GM20431 (cell line): ENCODE results near the gene PLEKHG5.

Experiments
- in situ Hi-C: fragments of 300-500 bp; cut with MseI, MboI; formaldehyde crosslinking; loops from one replicate; pipeline ENCODE4 v1.15.0; 2020; ENCODE audit warnings: low sequenced_read_pairs; ENCODE audit not compliant: unreplicated experiment

The PLEKHG5 gene

DNA sequence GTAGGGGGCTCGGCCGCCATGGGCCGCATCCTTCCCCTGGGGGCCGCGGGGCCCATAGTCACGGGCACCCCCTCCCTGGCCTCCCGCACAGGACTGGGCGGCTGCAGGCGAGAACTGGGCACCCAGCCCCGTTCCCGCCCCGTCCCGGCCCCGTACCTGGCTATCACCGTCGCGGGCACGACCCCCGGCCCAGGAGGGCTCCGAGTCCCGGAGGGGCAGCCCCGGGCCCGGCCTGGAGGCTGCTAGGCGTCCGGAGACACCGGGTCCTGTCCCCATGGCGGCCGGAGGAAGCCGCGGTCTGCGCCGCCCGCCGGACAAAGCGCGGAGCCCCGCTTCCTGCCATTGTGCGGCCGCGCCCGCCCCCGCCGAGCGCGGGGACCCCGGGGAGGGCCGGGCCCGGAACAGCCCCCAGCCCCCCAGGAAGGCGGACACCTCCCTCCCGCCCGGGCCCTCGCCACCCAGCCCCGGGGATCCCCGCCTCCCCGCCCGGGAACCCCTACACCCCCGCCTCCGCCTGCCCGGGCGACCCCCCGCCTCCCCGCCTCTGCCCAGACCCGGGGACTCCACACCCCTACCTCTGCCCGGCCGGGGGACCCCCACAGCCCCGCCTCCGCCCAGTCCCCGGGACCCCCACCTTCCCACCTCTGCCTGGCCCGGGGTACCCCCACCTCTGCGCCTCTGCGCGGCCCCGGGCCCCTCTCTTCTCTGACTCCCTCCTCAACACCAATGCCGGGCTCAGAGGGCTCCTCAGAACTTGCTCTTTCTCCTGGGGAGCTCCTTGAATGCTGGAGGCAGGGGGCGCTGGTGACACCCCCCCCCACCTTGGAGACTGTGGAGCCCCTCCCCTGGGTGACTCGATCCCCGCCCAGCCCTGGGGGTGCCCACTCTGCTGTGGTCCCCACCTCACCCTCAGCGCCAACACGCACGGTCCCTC, 6.0 kb downstream of the PLEKHG5 start:
- in situ Hi-C loops, result no loop called here

DNA sequence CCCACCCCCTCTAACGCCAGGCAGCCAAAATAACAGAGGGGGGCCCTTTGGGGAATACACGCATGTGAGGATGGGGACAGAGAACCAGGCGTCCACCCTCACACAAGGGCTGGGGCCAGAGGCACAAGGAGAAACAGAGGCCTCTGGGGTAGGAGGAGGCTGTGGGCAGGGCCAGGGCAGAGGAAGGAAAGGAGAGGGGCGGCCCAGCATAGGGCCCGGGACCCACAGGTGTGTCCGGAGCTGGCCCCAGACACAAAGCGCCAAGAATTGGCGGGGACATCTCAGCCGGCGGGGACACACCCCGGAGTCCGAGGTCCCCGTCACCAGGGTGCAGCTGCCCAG, 6.7 kb downstream of the PLEKHG5 start:
- in situ Hi-C loops, result no loop called here

DNA sequence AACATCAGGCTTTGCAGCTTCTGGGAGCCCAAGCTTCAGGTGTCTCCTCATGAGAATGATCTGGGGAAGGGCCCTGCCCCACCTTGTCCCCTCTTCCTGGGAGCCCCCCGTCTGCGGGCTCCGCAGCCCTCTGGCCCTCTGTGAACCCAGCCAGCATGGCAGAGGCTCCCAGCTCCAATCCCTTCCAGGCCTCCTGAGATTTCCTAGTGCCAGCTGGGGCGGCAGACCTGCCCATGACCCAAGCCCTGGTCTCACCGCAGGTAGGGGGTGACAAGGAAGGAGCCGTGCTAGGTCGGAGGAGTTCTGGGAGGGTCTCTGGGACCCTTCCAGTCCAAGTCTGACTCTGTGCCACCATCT, 7.7 kb downstream of the PLEKHG5 start:
- in situ Hi-C loops, result no loop called here

DNA sequence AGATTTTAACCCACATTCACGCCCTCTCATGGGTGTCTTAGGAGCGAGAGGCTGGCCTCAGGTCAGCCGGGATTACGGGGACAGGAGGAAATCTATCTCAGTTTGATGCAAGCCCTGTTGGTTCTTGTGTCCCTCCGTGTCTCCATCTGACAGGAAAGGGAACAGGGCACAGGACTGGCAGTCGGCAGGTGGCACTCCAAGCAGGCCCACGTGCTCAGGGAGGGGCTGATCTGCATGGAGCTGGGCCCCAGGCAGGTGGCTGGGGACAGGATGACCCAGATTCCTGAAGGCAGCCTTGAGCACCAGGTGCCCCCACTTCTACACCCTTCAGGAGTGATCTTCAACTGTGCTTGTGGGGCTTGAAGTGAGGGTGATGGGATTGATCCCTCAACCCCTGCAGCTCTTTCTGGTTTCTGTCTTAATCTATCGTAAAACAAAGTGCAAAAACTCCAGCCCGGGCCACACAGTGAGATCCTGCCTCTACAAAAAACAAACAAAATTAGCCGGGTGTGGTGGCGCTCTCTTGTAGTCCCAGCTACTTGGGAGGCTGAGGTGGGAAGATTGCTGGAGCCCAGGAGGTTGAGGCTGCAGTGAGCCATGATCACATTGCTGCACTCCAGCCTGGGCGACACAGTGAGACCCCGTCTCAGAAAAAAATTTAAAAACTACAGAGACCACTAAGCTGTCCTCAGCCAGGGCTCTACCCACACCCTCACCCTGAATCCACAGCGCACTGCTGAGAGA, 8.3 kb downstream of the PLEKHG5 start:
- in situ Hi-C loops, result no loop called here

DNA sequence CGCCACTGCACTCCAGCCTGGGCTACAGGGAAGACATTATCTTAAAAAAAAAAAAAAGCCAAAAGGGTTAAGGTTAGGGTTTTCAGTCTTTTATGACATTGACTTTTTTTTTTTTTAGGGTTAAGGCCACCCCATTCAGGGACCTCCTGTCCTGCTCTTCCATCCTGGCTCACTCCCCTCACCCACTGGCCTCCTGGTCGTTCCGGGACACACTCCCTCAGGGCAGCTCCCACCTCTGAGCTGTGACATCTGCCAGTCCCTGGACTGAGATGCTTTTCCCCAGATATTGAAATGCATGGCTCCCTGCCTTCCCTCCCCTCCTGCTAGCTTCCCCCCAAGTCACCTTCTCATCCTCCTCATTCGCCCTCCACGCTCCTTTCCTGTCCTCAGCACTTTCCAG, 9.6 kb downstream of the PLEKHG5 start:
- in situ Hi-C loops, result no loop called here

DNA sequence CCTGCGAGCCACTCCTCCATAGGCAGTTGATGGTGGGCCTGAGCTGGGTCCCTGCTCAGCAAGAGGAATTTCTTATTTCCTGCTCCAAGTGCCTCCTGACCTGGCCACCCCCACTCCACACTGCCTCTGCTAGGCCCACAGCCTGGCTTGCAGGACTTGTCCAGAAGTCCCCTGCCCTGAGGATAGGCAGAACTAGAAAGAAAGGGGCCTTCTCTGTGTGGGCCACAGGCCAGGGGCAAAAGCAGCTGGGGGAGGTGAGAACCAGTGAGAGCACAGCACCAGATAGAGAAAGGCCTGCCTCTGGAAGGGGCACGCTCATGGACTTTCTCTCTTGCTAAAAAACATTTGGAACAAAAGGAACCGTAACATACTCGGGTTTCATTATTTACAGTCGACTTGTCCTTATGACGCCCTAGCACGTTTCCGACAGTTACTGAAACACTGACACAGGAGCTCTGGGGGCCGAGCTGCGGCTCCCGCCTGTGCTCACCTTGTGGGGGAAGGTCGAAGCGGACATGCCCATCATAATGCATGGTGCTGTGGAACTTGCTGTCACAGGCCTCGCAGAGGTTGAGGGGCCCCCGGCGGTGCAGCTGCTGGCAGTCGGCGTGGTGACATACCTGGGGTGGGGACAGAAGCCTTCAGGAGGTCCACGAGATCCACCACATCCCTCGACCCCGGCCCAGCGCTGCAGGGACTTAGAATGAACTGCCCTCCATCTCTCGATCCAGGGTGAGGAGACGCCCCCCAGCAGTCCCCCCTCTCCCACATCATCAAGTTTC, 14.2 kb downstream of the PLEKHG5 start:
- in situ Hi-C loops, result no loop called here

DNA sequence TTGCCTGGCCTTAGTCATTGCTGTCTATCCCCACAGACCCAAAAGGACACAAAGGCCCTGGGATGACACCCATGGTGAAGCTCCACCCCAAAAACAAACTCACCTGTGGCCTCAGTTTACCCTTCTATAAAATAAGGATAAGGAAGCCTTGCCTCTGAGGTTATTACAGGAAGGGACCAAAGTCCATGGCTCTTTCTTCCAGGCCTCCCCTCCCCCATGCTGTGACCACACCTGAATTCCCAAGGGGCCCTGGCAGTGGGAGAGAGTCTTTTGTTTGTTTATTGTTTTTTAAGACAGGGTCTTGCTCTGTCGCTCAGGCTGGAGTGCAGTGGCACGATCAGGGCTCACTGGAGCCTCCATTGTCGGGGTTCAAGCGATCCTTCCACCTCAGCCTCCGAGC, 15.0 kb downstream of the PLEKHG5 start:
- in situ Hi-C loops, result no loop called here

DNA sequence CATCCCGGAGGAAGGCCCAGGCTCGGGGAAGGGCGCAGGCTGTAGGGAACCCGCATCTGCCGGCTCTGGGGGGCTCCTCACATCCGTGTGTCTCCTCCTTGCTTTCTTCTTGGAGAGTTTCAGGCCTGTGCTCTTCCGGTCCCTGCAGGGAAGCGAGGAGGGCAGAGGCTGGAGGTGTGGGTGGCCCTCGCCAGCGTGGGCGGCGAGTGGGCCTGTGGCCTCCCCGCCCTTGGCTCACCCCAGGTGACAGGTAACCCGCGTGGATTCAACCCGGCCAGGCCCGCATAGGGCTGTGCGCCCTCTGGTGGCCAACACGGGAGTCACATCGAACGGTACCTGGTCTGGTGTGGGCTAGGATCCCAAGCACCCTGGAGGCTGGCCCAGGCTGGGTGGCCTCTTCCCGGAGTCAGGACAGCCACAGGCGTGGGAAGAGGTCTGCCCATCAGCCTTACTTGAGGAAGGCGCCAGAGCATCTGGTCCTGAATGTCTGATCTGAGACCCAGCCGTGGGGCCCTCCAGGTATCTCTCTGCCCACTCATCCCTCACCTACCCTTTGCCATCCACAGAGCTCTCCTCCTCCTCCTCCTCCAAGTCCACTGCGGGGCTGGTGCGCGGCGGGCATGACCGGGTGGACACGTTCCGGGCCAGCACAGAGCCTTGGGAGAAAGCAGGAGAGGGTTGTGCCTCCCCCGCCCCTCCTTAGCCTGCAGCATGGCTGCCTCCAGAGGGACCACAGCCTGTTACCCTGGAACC, 15.9 kb downstream of the PLEKHG5 start:
- in situ Hi-C loops, result no loop called here

DNA sequence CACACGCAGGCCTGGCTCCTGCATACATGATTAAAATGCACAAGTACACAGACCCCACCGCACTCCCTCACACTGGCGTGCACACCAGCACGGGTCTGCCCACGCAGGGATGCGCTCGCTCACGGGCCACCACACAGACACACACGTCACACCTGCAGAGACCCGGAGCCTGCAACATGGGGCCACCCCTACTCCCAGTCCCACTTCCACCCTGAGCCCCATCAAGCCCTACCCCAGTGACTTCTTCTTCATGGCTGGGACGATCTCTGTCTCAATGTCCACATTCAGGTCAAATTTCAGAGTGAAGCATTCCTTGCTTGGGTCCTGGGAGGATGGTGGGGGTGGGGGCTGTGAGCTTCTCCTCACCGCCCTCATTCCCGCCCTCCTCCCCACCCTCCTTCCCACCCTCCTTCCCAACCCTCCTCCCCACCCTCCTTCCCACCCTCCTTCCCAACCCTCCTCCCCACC, 16.6 kb downstream of the PLEKHG5 start:
- in situ Hi-C loops, result no loop called here

DNA sequence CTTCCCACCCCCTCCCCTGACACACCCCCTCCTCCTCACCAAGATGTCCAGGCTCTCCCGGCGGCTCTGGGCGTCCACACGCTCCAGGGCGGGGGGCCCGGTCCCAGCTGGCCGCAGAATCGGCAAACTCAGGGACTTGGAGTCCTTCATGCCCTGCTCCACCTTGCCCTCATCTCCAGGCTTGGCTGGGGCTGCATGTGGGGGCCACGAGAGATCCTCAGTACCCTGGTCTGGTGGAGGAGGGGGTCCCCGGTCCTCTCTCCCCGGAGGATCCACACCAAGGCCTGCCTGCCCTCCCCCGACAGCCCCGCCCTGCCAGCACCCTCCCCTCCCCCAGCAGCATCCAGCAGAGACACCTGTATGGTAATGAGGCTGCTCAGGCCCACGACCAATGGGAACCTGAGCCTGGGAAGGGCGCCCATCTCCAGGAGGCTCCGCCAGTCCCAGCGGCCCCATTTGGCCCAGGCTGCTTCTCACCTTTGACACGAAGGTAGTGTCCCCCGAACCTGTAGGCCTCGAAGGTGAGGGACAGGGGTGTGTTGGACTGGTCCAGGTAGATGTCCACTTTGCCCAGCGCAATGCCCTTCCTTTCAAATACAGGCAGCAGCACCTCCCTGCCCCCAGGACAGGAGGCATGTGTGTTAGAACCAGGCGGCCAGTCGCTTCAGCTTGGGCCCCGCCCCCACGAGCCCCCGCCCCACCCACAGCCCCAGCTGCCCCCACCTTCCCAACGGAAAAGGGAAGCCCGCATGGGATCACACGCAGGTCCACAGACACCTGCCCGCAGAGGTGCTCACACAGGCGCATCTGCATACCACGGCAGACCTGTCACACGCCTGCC, 17.3 kb downstream of the PLEKHG5 start:
- in situ Hi-C loops, result no loop called here

DNA sequence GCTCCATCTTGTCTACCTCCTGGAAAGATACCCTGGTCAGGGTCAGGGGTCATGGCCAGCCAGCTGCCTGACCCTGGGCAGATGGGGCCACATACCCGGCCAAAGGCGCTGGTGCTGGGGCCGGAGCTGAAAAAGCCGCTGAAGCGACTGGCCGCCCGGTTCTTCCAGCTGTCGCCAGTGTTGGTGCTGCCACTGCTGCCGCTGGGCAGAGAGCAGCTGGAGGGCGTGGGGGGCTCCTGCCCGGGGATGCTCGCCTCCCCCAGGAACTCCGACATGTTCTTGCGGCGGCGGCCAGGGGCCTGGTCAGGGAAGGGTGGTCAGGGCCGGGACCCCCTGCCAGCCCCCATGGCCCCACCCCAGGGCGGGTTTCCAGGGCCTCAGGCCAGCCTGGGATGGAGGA, 18.3 kb downstream of the PLEKHG5 start:
- in situ Hi-C loops, result no loop called here

DNA sequence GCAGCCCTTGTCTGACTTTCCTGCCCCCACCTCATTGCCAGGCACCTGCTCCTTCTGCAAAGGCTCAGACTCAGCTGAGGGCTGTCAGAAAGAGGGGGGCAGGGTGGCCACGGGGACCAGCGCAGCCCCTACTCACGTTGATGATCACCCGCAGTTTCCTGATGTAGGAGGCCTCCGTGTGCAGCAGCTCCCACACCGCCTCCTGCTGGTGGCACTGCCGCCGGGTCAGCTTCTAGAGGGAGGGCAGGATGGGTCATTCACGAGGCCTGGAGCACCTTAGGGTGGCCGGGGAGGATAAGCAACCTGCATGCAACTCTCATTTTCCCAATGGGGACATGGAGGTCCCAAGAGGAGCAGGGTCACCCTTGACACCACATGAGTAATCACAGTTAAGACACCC, 19.1 kb downstream of the PLEKHG5 start:
- in situ Hi-C loops, result no loop called here

DNA sequence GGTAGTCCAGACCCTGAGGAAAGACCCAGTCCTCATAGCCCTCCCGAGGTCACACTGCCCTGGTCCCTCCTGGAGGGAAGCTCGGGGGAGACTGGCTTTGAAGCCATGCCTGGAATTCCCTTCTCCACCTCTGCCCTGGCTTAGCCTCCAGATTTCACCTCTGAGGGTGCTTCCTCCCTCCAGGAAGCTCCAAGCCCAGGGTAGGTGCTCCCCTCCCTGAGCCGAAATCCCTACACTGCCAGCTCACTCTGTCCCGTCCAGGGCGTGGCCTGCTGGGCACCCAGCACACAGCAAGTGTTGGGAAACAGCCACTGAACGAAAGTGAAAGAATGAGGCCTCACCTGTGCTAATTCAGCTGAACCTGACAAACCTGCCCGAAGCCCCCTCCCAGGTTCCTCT, 19.5 kb downstream of the PLEKHG5 start:
- in situ Hi-C loops, result no loop called here

DNA sequence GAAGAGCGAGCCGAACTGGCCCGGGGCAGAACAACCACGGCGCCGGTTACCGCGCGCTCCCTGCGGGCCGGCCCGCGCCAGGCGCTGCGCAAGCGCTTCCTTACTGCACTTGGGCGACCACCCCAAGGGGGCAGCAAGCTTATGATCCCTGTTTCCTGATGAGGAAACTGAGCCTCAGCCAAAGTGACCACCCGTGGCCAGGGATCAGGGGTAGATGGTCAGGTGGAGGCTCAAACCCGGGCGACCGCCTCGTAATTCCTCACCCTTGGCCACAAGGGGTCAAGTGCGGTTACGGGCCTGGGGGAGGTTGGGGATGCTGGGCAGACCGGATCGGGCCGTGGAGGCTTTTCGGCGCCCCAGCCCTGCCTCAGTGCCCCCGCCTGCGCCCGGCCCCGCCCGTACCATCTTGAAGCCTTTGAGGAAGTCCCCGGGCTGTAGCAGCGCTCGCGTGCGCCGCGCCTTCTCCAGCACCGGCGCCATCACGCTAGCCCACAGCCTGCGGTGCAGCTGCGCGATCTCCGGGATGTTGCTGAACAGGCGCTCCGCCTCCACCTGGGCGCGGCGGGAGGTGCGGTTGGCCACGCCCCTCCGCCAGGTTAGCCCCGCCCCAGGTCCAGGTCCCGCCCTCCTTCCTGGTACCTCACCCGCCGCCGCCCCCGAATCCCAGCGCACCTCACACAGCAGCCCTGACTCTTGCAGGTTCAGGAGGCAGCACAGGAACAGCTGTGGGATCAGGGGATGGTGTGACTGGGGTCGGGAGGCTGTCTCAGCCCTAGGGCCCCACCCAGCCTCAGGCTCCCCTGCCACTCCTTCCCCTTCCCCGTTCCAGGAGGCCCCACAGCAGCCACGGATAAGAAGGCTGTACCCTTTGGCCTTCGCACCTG, 20.1 kb downstream of the PLEKHG5 start:
- in situ Hi-C loops, result no loop called here

DNA sequence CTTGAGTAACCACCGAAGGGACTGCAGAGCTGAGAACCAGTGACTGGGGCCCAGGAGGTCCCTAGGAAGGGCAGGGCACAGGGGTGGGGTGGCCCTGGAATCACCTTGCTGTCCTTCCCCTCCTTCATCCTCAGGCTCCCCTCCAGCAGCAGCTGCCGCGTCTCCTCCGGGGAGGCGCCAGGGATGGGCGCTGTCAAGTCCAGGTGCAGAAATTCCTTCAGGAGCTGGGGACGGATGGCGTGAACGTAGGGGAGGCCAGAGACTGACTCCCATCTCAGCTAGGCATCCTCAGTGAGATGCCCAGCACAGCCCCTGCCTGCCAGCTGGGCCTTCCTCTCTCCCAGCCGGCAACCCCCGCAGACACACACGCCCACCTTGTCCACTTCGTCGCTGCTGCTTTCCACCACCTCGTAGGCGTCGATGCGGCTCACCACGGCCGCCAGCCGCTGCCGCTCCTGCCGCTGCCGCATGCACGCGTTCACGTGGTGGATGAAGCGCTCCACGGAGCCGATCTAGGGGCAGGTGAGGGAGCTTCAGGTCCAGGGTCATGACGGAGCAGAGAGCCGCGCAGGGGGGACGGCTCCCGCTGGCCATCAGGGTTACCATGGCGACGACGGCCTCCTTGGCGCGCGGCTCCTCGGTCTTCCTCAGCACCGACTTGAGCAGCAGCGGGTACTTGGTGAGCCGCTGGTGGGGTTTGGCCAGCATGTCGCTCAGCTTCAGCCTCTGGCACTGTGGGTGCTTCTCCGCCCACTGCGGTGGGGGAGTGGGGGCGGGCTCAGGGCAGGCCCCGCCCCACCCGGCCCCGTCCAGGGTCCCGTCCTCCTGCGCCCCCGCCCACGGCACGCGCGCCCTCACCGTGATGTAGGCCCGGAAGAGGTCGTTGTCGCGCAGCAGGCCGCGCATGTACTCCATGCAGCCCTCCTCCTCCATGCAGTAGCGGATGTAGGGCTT, 21.1 kb downstream of the PLEKHG5 start:
- in situ Hi-C loops, result no loop called here

DNA sequence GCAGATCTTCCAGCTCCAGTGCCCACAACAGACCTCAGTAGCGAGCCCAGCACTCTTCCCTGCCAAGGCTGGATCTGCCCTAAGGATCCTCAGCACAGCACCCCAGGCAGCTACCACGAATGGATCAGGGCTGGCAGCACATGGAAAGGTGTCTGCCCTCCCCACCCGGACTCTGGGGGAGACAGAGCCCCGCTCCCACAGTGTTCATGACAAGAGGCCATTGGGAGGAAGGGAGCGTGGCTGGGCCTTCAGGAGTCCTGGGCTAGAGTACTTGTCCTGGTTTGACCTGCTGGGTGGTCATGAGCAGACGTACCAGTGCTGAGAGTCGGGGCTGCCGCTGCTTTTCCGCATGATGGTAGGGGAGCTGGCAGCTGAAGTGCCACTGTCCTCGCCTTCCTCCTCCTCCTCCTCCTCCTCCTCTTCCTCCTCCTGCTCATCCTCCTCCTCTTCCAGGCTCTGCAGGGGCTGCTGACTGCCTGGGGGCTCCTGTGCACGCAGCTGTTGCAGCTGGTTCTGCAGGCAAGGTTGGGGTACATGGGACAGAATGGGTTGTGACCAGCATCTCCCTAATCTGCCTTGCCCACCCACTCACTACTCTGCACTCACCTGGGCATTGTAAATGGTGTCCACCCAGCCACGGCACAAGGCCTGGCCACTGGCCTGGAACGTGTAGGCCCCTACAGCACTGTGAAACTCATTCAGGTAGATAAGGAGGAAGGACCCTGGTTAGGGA, 22.6 kb downstream of the PLEKHG5 start:
- in situ Hi-C loops, result no loop called here
